NCI-H2029 treated with DMSO at 0.1 percent for 48 hours (cell line): ENCODE data around the gene KLHL12.

ENCODE experiments used
- DNase-seq: peaks from one replicate; lab custom pipeline; 2025; lab: John Stamatoyannopoulos, UW

Gene KLHL12

GRCh38 chr1:202926581-202927491 lies at the start of gene KLHL12:
Gene KLHL12 (minus strand): TSS chr1:202927234. CDS start chr1:202925162, 2,072 bp downstream.
- DNase-seq: peak; percentile 75

- no peak for DNase-seq
Observed at GRCh38 chr1:202976633-202977032, 49.6 kb upstream of the KLHL12 start.

GRCh38 chr1:202974856-202975255 lies 47.8 kb upstream of the KLHL12 start:
- DNase-seq: no peak

GRCh38 chr1:202972046-202972445 lies 45.0 kb upstream of the KLHL12 start:
- DNase-seq: no peak

GRCh38 chr1:202968895-202969295 lies 41.9 kb upstream of the KLHL12 start:
- no peak for DNase-seq

GRCh38 chr1:202968351-202968750 lies 41.3 kb upstream of the KLHL12 start:
- DNase-seq: no peak

- no peak for DNase-seq
Observed at GRCh38 chr1:202967684-202968281, 40.7 kb upstream of the KLHL12 start.

- DNase-seq: no peak
Observed at GRCh38 chr1:202966006-202966898, 39.2 kb upstream of the KLHL12 start.

GRCh38 chr1:202965422-202965821 lies 38.4 kb upstream of the KLHL12 start:
- no peak for DNase-seq

- peak; percentile 98 for DNase-seq
Observed at GRCh38 chr1:202964791-202965410, 37.9 kb upstream of the KLHL12 start.

GRCh38 chr1:202961220-202961880 lies 34.3 kb upstream of the KLHL12 start:
- DNase-seq: no peak

GRCh38 chr1:202959276-202959620 lies 32.2 kb upstream of the KLHL12 start:
- DNase-seq: peak; percentile 30

GRCh38 chr1:202958544-202959275 lies 31.7 kb upstream of the KLHL12 start:
- no peak for DNase-seq

GRCh38 chr1:202957733-202958543 lies 30.9 kb upstream of the KLHL12 start, which contains the start of gene ADIPOR1:
Gene ADIPOR1 (minus strand): TSS chr1:202958312. CDS start chr1:202951070, 7,242 bp downstream.
- peak; percentile 65 for DNase-seq

- DNase-seq: no peak
Observed at GRCh38 chr1:202956969-202957368, 29.9 kb upstream of the KLHL12 start.

- no peak for DNase-seq
Observed at GRCh38 chr1:202954057-202954745, 27.2 kb upstream of the KLHL12 start.

- no peak for DNase-seq
Observed at GRCh38 chr1:202953392-202953791, 26.4 kb upstream of the KLHL12 start.

GRCh38 chr1:202952818-202953217 lies 25.8 kb upstream of the KLHL12 start:
- no peak for DNase-seq

- no peak for DNase-seq
Observed at GRCh38 chr1:202952099-202952498, 25.1 kb upstream of the KLHL12 start.
